ENCODE results near the gene PLSCR3.

The PLSCR3 gene

DNA sequence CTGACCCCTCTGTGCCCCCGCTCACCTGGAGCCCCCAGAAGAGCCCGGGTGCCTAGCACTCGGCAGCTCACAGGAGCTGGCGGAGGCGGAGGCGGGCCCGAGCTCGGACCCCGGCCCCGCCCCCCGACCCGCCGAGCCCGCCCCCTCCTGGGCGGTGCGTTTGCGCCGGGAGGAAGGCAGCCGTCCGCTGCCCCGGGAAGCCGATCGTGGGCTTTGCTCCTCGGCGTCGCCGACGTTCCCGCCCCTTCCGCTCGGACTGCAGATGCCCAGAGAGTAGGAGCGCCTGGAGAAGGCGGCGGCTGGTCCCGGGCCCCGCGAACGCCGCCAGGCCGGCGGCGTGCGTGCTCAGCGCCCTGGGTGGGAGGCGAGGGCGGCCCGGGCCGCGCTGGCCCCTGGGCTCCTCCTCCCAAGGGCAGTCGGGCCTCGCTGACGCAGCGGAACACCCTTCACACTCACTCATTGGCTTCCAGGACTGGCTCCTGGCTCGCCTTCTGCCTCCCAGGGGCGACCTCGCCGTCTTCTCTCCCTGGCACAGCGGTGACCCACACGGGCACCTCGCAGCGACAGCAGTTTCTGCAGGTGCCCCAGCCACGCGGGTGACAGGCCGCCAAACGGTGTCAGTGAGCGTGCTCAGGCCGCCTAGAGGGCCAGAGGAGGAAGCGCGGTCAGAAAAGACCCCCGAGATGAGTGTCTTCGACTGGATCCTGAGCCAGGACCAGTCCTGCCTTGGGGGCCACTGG lies at the start of gene PLSCR3:
Gene PLSCR3 (minus strand): TSS at position 74 of the 740 bp plus-strand sequence. CDS start 415 bp downstream, outside the sequence.
- peak within 1 kb of the TSS; percentile 81 for H3K4me3 ChIP-seq (replicated peaks; ENCODE audit: low read depth, low read length)
- peak; percentile 27 for DNase-seq (ENCODE audit: extremely low read depth, low read depth)
- TF ChIP-seq, protein P1, sequence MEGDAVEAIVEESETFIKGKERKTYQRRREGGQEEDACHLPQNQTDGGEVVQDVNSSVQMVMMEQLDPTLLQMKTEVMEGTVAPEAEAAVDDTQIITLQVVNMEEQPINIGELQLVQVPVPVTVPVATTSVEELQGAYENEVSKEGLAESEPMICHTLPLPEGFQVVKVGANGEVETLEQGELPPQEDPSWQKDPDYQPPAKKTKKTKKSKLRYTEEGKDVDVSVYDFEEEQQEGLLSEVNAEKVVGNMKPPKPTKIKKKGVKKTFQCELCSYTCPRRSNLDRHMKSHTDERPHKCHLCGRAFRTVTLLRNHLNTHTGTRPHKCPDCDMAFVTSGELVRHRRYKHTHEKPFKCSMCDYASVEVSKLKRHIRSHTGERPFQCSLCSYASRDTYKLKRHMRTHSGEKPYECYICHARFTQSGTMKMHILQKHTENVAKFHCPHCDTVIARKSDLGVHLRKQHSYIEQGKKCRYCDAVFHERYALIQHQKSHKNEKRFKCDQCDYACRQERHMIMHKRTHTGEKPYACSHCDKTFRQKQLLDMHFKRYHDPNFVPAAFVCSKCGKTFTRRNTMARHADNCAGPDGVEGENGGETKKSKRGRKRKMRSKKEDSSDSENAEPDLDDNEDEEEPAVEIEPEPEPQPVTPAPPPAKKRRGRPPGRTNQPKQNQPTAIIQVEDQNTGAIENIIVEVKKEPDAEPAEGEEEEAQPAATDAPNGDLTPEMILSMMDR (IDR thresholded peaks at IDR 0.05; ENCODE audit: low read depth, low read length, missing control alignments), result no peak

DNA sequence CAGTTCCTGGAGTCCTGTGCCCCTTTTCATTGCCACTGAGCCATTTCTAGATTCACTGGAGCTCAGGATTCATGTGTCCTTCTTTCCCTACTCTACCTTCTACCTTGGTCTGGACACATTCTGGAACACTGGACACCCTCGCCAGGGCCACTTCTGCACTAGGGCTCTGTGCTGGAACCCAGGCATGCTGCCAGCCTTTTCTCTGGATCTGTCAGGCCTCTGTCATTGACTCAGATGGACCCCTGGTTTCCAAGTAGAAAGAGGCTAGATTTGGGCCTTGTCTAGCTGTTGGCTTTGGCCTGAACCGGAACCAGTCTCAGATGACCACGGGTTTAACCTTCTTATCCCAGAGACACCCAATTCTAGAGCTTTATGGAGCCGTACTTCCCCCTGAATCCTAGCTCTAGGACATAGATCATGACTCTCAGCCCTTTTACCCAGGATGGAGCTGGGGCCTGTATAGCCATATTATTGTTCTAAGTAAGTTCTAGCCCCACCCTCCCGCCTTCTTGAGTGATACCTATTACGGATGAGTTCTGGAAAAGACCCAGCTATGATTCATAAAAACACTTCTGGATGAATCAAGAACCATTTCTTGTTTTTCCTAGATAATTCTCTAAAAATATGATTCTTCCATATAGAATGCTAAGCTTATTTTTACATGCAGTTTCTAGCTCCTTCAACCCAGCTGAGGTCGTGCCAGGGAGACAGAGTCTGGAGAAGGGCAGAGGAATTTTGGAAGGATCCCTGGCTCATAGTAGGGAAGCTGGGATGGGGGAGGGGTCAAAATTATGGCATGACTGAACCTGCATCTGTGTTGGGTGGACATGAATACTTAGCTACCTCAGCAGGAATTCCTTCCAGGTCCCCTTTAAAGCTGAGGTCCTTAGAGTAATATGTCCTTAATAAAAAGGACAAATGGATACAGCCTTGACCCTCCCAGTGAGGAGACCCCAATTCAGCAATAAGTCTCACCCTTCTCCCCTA lies 49.5 kb upstream of the PLSCR3 start:
- DNase-seq (ENCODE audit: extremely low read depth, low read depth), result no peak
- H3K4me3 ChIP-seq (replicated peaks; ENCODE audit: low read depth, low read length), result no peak overlapping the region
- TF ChIP-seq, protein P1 (IDR thresholded peaks at IDR 0.05; ENCODE audit: low read depth, low read length, missing control alignments), result no peak

DNA sequence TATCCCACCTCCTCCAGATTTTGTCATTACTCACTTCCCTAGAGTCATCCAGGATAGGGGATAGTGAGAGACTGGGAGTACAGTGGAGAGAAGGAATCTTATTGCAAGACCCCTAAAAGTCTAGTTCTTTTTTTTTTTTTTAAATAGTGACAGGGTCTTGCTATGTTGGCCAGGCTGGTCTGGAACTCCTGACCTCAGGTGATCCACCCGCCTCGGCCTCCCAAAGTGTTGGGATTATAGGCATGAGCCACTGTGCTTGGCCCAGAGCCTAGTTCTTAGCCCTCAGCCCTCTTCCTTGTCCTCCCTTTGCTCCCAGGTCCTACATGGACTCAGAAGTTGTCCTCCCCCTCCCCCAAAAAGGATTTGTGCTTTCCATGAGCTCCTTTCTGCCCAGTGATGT lies 47.8 kb upstream of the PLSCR3 start:
- DNase-seq (ENCODE audit: extremely low read depth, low read depth), result no peak
- H3K4me3 ChIP-seq (replicated peaks; ENCODE audit: low read depth, low read length), result no peak overlapping the region
- TF ChIP-seq, protein P1 (IDR thresholded peaks at IDR 0.05; ENCODE audit: low read depth, low read length, missing control alignments), result no peak

DNA sequence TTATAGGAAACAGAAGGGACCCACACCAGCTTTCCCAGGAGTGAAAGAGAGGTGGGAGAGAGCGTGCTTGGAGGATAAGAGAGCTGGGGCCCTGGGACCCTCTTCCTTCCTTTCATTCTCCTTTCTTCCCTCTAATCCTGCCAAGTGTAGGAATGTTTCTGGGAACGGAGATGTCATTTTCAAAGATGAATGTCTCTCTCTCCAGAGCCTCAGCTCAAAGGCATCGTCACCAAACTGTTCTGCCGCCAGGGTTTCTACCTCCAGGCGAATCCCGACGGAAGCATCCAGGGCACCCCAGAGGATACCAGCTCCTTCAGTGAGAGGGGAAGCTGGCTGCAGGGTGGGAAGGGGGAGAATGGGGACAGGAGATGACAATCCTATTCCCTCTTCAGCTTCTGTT lies 46.9 kb upstream of the PLSCR3 start:
- H3K4me3 ChIP-seq (replicated peaks; ENCODE audit: low read depth, low read length), result no peak overlapping the region
- TF ChIP-seq, protein P1 (IDR thresholded peaks at IDR 0.05; ENCODE audit: low read depth, low read length, missing control alignments), result no peak
- DNase-seq (ENCODE audit: extremely low read depth, low read depth), result no peak

DNA sequence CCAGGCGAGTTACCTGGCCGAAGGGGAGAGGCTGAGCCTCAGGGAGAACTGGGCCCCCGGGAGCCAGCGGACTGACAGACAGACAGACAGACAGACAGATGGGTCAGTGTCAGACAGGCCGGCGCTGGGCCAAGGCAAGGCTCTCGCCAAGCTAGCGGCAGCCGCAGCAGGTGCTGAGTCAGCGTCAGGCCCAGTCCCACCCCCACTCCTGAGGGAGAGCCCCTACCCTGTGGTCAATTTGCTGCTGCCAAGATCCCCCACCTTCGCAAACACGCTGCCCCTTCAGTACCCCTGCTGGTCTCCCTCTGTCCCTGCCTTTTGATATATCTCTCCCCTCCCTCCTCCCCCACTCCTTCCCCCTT lies 46.5 kb upstream of the PLSCR3 start:
- H3K4me3 ChIP-seq (replicated peaks; ENCODE audit: low read depth, low read length), result no peak overlapping the region; the same call in 1 of the 2 replicates
- no peak for DNase-seq (ENCODE audit: extremely low read depth, low read depth)

DNA sequence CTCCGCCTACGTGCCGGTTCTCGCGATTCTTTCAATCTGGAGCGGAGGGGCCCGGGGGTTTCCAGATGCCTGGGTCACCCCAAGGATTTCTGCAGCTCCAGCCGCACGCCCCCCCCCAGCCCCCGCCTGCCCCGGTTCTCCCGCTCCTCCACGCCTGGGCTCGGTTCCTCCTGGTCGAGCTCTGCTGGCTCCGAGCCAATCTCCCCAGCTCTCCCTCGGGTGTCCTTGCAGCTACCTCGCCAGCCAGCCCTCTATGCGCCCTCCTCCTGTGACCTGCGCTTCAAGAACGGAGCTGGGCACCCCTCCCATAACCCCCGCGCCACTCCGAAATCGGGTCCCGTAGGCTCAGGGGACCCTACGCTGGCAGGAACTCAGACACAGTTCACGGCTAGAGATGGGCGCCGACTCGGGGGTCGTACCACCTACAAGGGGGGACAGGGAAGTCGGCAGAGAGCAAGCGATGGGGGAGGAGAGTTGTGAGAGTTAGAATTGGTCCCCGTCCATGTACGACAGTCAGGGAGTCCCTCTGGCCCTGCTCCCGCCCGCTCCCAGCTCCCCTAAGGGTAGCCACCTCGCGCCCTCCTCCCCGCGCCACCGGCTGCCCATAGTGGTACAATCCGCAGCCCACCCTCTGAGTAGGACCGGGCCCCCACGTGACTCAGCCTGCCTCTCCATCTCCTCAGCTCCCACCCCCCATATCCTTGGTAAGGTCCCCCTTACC lies 45.9 kb upstream of the PLSCR3 start:
- H3K4me3 ChIP-seq (replicated peaks; ENCODE audit: low read depth, low read length), result peak overlapping the region; percentile 31
- no peak for DNase-seq (ENCODE audit: extremely low read depth, low read depth)
- TF ChIP-seq, protein P1 (IDR thresholded peaks at IDR 0.05; ENCODE audit: low read depth, low read length, missing control alignments), result no peak

More for the DNA sequence above, 46.5 kb upstream of the PLSCR3 start:
- TF ChIP-seq, protein P1 (IDR thresholded peaks at IDR 0.05; ENCODE audit: low read depth, low read length, missing control alignments), result no peak

All from HFF-Myc (cell line).